CD4-positive, alpha-beta T cell treated with Interleukin-17A for 1 hour (primary cell): ENCODE data around the gene NOL11.
"Not testable (repeated sequence)": the region's sequence is repeated elsewhere in the genome, so short reads cannot be mapped to it uniquely, and the experiment has no call there.

Source experiments
- DNase-seq: peaks from one replicate; pipeline ENCODE4 v3.0.0-alpha.2; 2020

The NOL11 gene

GRCh38 chr17:67756766-67757165, 39.0 kb downstream of the NOL11 start:
- not testable (repeated sequence) for DNase-seq

GRCh38 chr17:67759355-67760171, 41.8 kb downstream of the NOL11 start:
- DNase-seq = no peak

- DNase-seq = no peak
Observed at GRCh38 chr17:67765623-67766022, 47.9 kb downstream of the NOL11 start.

GRCh38 chr17:67769231-67769630, 51.5 kb downstream of the NOL11 start:
- no peak for DNase-seq

- no peak for DNase-seq
Observed at GRCh38 chr17:67770539-67770938, 52.8 kb downstream of the NOL11 start.

GRCh38 chr17:67772679-67773078, 54.9 kb downstream of the NOL11 start:
- DNase-seq = no peak

- DNase-seq = no peak
Observed at GRCh38 chr17:67773246-67773645, 55.5 kb downstream of the NOL11 start.

GRCh38 chr17:67779098-67779672, 61.4 kb downstream of the NOL11 start:
- DNase-seq = peak; percentile 16

GRCh38 chr17:67784364-67785121, 66.8 kb downstream of the NOL11 start:
- DNase-seq = no peak

- DNase-seq = no peak
Observed at GRCh38 chr17:67785122-67785477, 67.4 kb downstream of the NOL11 start.

- no peak for DNase-seq
Observed at GRCh38 chr17:67785504-67785903, 67.8 kb downstream of the NOL11 start.
